Activated CD8-positive, alpha-beta memory T cell treated with anti-CD3 and anti-CD28 coated beads, Interleukin-2, amount 10 ng/mL, durations not matched to agents 7 days and 5 days (primary cell): ENCODE results near the gene UNC119. TPM values are rescaled to one million over a fixed set of nuclear protein-coding genes. Genes with fewer than 3 reads are reported as not detected.

ENCODE experiments used
- ATAC-seq: fragments of 150-1000 bp; cut with Tn5 transposase; one replicate; pipeline ENCODE4 v1.10.0; 2021; ENCODE audit warnings: moderate library complexity
- CTCF ChIA-PET: fragments of 350-600 bp; sonication (Branson Sonifier 250); formaldehyde crosslinking; loops from one replicate; lab custom pipeline; 2021; ENCODE audit warnings: antibody characterized with exemption; lab: Charles Lee
- DNase-seq: peaks from one replicate; pipeline ENCODE4 v3.0.0-alpha.2; 2020
- H3K27ac Mint-ChIP-seq: one replicate; pipeline ENCODE4 v1.8.0; 2021; ENCODE audit warnings: mild to moderate bottlenecking, mixed read lengths
- H3K27me3 Mint-ChIP-seq: one replicate; pipeline ENCODE4 v1.8.0; 2021; ENCODE audit warnings: mixed read lengths
- H3K36me3 Mint-ChIP-seq: one replicate; pipeline ENCODE4 v1.8.0; 2021; ENCODE audit warnings: mild to moderate bottlenecking, mixed read lengths
- H3K4me1 Mint-ChIP-seq: one replicate; pipeline ENCODE4 v1.8.0; 2021; ENCODE audit warnings: mixed read lengths
- H3K4me3 Mint-ChIP-seq: one replicate; pipeline ENCODE4 v1.8.0; 2021; ENCODE audit warnings: mild to moderate bottlenecking, moderate library complexity, mixed read lengths
- H3K9me3 Mint-ChIP-seq: one replicate; pipeline ENCODE4 v1.8.0; 2022; ENCODE audit warnings: low read depth, mixed read lengths
- total RNA-seq, 2 experiments: library from RNA; stranded (reverse); gene quantifications; one replicate each; pipeline ENCODE4 v1.2.3, GENCODE V29; 2021

UNC119 gene
- 10 to 100 TPM; 41.2 to 59.0 TPM for total RNA-seq

- Mint-ChIP-seq H3K4me1 (peaks cover 43% of the 10 kb centered on the region), H3K27ac (peak within 1 kb of the TSS; percentile 71), H3K9me3 (no peaks in the 10 kb centered on the region), H3K27me3 (no peaks in the 10 kb centered on the region), H3K36me3 (peaks cover 35% of the 10 kb centered on the region), H3K4me3 (peak within 1 kb of the TSS; percentile 78)
- CTCF ChIA-PET, result interaction anchor here (1.0 to 2.1 kb wide), 2 partner anchors 19 to 20 kb away, joined by 3 to 11 read pairs; partner anchors contain the start of gene PIGS
- peak; percentile 84 for DNase-seq
- peak; percentile 88 for ATAC-seq
These were observed at the start of gene UNC119 for GRCh38 chr17:28552176-28552999. TSS of gene UNC119 (minus strand) at chr17:28552624. CDS start at chr17:28552557, 67 bp downstream.

DNA sequence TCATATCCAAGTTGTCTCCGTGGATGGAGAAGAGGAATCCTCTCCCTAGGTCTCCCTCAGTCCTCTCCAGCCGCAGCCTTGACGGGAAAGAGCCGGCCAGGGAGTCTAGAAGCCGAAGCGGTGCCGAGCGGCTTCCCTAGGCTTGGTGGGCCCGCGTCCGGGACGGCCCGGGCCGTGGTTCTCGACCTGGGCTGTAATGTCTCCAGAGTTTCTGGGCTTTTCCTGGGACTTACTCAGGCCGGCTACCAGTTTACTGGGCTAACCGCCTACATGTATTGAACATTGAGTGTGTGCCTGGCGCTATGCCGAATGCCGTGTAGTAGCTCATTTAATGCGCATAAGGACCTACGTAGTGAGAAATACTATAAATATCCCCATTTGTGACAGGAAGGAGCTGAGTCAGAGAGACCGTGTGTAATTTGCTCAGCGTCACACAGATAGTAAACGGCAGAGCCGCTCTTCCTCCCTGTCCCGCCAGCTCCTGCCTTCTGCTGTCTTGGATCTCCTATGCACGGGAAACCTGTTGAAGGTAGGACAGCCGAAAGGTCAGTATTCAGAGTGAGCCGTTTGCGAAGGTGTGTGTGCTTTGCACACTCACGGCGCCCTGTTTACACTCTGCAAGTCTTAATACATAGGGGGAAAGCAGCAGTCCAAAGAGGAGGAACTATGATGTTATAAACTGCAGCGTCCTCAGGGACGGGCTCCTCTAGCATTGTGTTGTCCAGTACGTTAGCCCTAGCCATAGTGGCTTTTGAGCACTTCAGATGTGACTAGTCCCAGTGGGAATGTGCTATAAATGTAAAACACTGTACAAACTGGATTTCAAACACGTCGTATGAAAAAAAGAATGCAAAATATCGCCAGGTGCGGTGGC lies 47.1 kb upstream of the UNC119 start:
- H3K4me3 Mint-ChIP-seq, result peak overlapping the region; percentile 92
- peak; percentile 61 for ATAC-seq
- H3K27me3 Mint-ChIP-seq, result no peaks in the 10 kb centered on the region
- peaks cover 10% of the 10 kb centered on the region for H3K36me3 Mint-ChIP-seq
- peak overlapping the region; percentile 99 for H3K27ac Mint-ChIP-seq
- CTCF ChIA-PET, result interaction anchor here (0.9 to 1.7 kb wide), 7 partner anchors 11 to 120 kb away, joined by 3 to 8 read pairs (median 3); partner anchors contain the start of gene RPL23A
- H3K4me1 Mint-ChIP-seq, result peaks cover 20% of the 10 kb centered on the region
- H3K9me3 Mint-ChIP-seq, result no peaks in the 10 kb centered on the region
- DNase-seq, result peak; percentile 73

- H3K4me1 Mint-ChIP-seq, result peaks cover 20% of the 10 kb centered on the region
- no peaks in the 10 kb centered on the region for H3K9me3 Mint-ChIP-seq
- DNase-seq, result peak; percentile 96
- CTCF ChIA-PET, result interaction anchor here (0.9 to 1.5 kb wide), 9 partner anchors 14 to 63 kb away, joined by 3 to 8 read pairs (median 4); partner anchors contain the start of genes ALDOC, BLTP2, SDF2 and SUPT6H
- ATAC-seq, result peak; percentile 93
- H3K27ac Mint-ChIP-seq, result peak within 1 kb of the TSS; percentile 99
- peaks cover 12% of the 10 kb centered on the region for H3K36me3 Mint-ChIP-seq
- peak within 1 kb of the TSS; percentile 92 for H3K4me3 Mint-ChIP-seq
- no peaks in the 10 kb centered on the region for H3K27me3 Mint-ChIP-seq
These were observed 46.4 kb upstream of the UNC119 start, which contains the start of gene SPAG5 for GRCh38 chr17:28598799-28599310. TSS of gene SPAG5 (minus strand) at chr17:28599025. CDS start at chr17:28598946, 79 bp downstream.

GRCh38 chr17:28598389-28598788 lies 46.0 kb upstream of the UNC119 start:
- Mint-ChIP-seq H3K27ac (peak overlapping the region; percentile 99), H3K27me3 (no peaks in the 10 kb centered on the region), H3K9me3 (no peaks in the 10 kb centered on the region), H3K4me3 (peak overlapping the region; percentile 92), H3K4me1 (peaks cover 21% of the 10 kb centered on the region), H3K36me3 (peaks cover 13% of the 10 kb centered on the region)
- DNase-seq (no peak), ATAC-seq (no peak)
- CTCF ChIA-PET, result interaction anchor here (0.7 to 1.5 kb wide), 9 partner anchors 14 to 63 kb away, joined by 3 to 5 read pairs (median 4); partner anchors contain the start of genes ALDOC, BLTP2, SDF2 and SUPT6H

DNA sequence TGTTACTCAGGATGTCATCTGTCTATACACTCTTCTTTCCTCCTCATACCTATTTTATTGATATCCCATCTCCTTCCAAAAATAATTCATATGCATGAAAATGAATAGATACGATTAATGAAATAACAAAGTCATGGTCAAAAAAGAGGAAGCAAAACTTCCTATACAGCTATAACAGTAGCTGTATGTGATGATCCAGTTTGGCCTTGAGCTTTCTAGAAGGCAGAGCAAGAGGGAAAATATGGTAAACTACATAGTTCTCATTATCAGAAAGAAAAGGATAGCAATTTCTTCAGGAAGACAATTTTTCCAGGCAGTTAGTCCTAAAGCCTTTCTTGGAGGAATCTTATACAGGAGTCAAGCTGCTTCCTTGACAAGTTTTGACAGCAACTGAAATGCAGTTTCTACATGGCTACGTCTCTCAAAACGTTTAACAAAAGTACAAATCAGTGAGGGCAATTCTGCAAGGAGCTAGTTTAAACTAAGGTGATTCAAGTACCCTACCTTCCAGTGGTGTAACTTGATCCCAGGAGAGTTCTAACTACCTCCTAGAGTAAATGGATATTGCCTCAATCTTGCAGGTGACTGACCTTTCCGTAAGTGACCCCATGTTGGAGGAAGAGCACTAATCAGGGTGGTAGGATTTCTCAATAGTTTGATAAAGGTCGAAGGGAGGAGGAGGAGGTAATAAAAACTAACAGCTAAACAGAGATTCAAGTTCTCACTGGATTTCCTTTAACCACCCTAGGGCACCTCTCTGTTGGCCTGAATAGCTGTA lies 45.4 kb upstream of the UNC119 start:
- peaks cover 25% of the 10 kb centered on the region for H3K4me1 Mint-ChIP-seq
- peak overlapping the region; percentile 99 for H3K27ac Mint-ChIP-seq
- no peaks in the 10 kb centered on the region for H3K27me3 Mint-ChIP-seq
- CTCF ChIA-PET, result interaction anchor here (0.7 to 1.5 kb wide), 8 partner anchors 15 to 64 kb away, joined by 3 to 5 read pairs (median 4); partner anchors contain the start of genes ALDOC, BLTP2, SDF2 and SUPT6H
- peaks cover 19% of the 10 kb centered on the region for H3K36me3 Mint-ChIP-seq
- ATAC-seq, result no peak
- no peaks in the 10 kb centered on the region for H3K9me3 Mint-ChIP-seq
- no peak for DNase-seq
- H3K4me3 Mint-ChIP-seq, result peak overlapping the region; percentile 92

- DNase-seq, result no peak
- Mint-ChIP-seq H3K27me3 (no peaks in the 10 kb centered on the region), H3K9me3 (no peaks in the 10 kb centered on the region), H3K27ac (peak overlapping the region; percentile 9), H3K4me1 (peaks cover 13% of the 10 kb centered on the region), H3K4me3 (no peak overlapping the region), H3K36me3 (peaks cover 45% of the 10 kb centered on the region)
- ATAC-seq, result no peak
- CTCF ChIA-PET, result interaction anchor here (1.2 kb wide), 1 partner anchor 310 kb away, joined by 3 read pairs; the partner anchor contains the start of gene DHRS13
These were observed 39.8 kb upstream of the UNC119 start for GRCh38 chr17:28592260-28592659.

DNA sequence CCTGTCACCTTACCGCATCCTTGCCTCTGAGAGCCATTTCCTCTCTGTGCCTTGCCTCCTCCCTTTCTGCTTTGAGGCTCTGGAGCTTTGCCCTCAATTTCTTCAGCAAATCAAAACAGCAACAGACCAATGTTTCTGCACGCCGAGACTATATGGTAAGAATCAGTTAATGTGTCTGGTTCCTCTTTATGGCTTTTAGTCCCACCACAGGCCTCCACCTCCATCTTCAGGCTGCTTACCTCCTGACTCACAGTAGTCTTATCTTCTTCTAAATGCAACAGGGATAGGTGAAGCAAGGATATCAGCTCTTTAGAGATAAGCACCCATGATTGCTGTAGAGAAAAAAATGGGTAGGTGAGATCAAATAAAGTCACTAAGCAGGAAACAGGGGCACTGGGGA lies 33.4 kb upstream of the UNC119 start:
- Mint-ChIP-seq H3K9me3 (no peaks in the 10 kb centered on the region), H3K4me1 (peaks cover 3% of the 10 kb centered on the region), H3K27me3 (no peaks in the 10 kb centered on the region), H3K36me3 (peaks cover 36% of the 10 kb centered on the region), H3K27ac (no peak overlapping the region), H3K4me3 (no peak overlapping the region)
- CTCF ChIA-PET, result no interaction called here
- ATAC-seq (no peak), DNase-seq (no peak)

- Mint-ChIP-seq H3K36me3 (peaks cover 43% of the 10 kb centered on the region), H3K9me3 (no peaks in the 10 kb centered on the region), H3K27ac (no peak overlapping the region), H3K4me1 (peaks cover 17% of the 10 kb centered on the region), H3K27me3 (no peaks in the 10 kb centered on the region), H3K4me3 (no peak overlapping the region)
- no peak for DNase-seq
- CTCF ChIA-PET, result interaction anchor here (1.3 kb wide), 1 partner anchor 10 kb away, joined by 3 read pairs; no protein-coding TSS in a partner anchor
- no peak for ATAC-seq
These were observed 32.0 kb upstream of the UNC119 start for GRCh38 chr17:28584434-28584833.

DNA sequence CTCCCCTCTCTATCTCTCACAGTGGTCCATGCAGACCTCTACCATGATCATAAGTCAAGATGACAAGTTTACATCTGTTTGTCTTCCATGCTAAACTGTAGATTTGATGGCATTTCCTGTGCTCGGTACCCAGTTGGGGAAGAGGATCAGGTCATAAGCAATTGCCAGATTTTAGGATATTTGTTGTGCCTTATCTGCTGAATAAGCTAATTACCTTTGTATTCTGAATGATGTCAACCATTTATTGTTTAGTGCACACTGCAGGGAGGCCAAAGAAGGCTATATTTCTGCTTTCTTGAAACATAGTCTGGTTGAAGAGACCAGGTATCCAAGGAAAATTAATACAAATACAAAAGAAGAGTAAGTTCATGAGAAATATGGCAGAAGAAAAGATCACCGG lies 30.1 kb upstream of the UNC119 start:
- Mint-ChIP-seq H3K27ac (no peak overlapping the region), H3K4me1 (peaks cover 34% of the 10 kb centered on the region), H3K4me3 (no peak overlapping the region), H3K36me3 (peaks cover 48% of the 10 kb centered on the region), H3K27me3 (no peaks in the 10 kb centered on the region), H3K9me3 (no peaks in the 10 kb centered on the region)
- CTCF ChIA-PET, result no interaction called here
- ATAC-seq (no peak), DNase-seq (no peak)

DNA sequence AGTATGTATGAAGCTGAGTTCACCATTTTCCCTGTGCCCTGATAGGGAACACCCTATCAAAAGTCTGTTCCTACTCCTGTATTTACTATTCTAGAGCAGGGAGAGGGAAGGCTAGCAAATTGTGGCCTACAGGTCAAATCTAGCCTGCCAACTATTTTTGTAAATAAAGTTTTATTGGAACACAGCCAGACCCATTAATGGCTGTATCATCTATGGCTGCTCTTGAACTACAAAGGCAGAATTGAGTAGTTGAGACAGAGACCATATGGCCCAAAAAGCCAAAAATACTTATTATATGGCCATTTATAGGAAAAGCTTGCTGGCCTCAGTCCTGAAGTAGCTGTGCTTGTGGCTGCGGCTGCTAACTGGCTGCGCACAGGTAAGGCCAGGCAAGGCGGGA lies 28.5 kb upstream of the UNC119 start:
- Mint-ChIP-seq H3K4me1 (peaks cover 43% of the 10 kb centered on the region), H3K4me3 (no peak overlapping the region), H3K9me3 (no peaks in the 10 kb centered on the region), H3K36me3 (peaks cover 47% of the 10 kb centered on the region), H3K27me3 (no peaks in the 10 kb centered on the region), H3K27ac (peak overlapping the region; percentile 28)
- no peak for ATAC-seq
- CTCF ChIA-PET, result interaction anchor here (1.5 kb wide), 1 partner anchor 11 kb away, joined by 3 read pairs; no protein-coding TSS in a partner anchor
- no peak for DNase-seq

- ATAC-seq, result peak; percentile 43
- peaks cover 43% of the 10 kb centered on the region for H3K36me3 Mint-ChIP-seq
- no peaks in the 10 kb centered on the region for H3K27me3 Mint-ChIP-seq
- no peaks in the 10 kb centered on the region for H3K9me3 Mint-ChIP-seq
- H3K27ac Mint-ChIP-seq, result peak overlapping the region; percentile 85
- H3K4me1 Mint-ChIP-seq, result peaks cover 50% of the 10 kb centered on the region
- CTCF ChIA-PET, result interaction anchor here (1.0 to 5.4 kb wide), 2 partner anchors 14 to 30 kb away, joined by 3 to 28 read pairs; no protein-coding TSS in a partner anchor
- H3K4me3 Mint-ChIP-seq, result peak overlapping the region; percentile 8
- DNase-seq, result peak; percentile 84
These were observed 27.1 kb upstream of the UNC119 start for GRCh38 chr17:28579526-28579925.
